ENCODE measurements around the gene NUCKS1.

DNA sequence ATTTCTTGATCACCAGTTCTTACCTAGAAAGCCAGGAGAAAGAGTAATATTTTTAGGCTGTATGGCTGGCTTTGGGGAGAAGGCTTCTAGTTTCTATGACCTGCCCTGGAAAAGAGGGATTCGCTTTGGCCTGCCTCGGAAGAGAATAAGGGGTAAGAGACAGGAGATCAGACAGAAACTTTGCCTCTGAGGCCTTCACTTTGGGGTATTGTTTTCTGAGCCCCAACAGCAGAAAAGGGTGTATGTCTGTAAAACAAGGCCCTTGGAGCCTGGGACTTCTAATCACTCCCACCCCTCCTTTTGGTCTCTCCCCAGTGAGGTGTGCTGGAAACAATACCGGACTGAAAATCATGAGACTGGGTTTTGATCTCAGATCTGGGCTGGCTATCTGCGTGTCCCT, 74.7 kb downstream of the NUCKS1 start:
- TF ChIP-seq JUN (CRISPR knock-in tag; IDR thresholded peaks at IDR 0.05) (no peak), CTCF (IDR thresholded peaks at IDR 0.05) (no peak), MAX (CRISPR knock-in tag; IDR thresholded peaks at IDR 0.05) (no peak), CREM (CRISPR knock-in tag; IDR thresholded peaks at IDR 0.05) (no peak), SP1 (CRISPR knock-in tag; conservative IDR thresholded peaks at IDR 0.05) (no peak), NFYB (CRISPR knock-in tag; conservative IDR thresholded peaks at IDR 0.05; ENCODE audit: low read depth) (no peak)
